ENCODE measurements around the gene GABRD. TPM values are rescaled to one million over a fixed set of nuclear protein-coding genes. Genes with fewer than 3 reads are reported as not detected.

Gene GABRD
- total and polyA plus RNA-seq, 2 experiments from 2014 or later, result not detected

DNA sequence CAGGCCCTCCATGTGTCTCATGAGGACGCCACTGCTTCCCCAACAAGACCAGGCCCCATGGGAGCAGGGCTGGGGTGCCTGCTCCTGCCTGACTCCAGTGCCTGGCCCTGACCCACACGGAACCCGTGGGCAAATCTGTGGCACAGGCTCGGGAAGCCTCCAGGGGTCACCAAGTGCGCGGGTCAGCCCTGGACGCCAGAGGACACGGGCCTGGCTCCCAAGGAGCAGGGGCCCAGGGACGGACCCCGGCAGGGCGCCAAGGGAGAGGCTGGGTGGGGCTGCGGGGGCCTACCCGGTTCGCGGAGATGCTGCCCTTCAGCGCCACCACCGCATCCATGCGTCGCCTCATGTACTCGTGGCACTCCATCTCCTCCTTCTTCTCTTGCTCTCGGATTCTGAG lies 47.5 kb upstream of the GABRD start:
- H3K27ac ChIP-seq, result no peak overlapping the region
- H3K9me2 ChIP-seq (ENCODE audit: insufficient read depth), result no peaks in the 10 kb centered on the region
- H3K79me2 ChIP-seq (ENCODE audit: insufficient read depth), result no peaks in the 10 kb centered on the region
- H3K4me2 ChIP-seq (ENCODE audit: unreplicated experiment), result no peak overlapping the region
- WGBS, 2 experiments (ENCODE audit: low coverage in 1 of 2, low lambda C conversion rate in 2 of 2, missing lambda C conversion rate in 2 of 2), result 86 to 90% methylated on average over 19 to 21 of the region's 21 CpGs
- no peaks in the 10 kb centered on the region for H3K36me3 ChIP-seq (ENCODE audit: low read depth)
- peaks cover 14% of the 10 kb centered on the region for H3K27me3 ChIP-seq (replicated peaks; ENCODE audit: insufficient read depth)
- H2AFZ ChIP-seq, result no peak overlapping the region
- no peaks in the 10 kb centered on the region for H4K20me1 ChIP-seq (ENCODE audit: insufficient read depth)
- H3K4me1 ChIP-seq (ENCODE audit: insufficient read depth), result no peaks in the 10 kb centered on the region
- no peaks in the 10 kb centered on the region for H3K9me3 ChIP-seq (ENCODE audit: low read depth)
- no peak overlapping the region for H3K9ac ChIP-seq
- TF ChIP-seq EZH2 (IDR thresholded peaks at IDR 0.05; ENCODE audit: insufficient read depth, poor library complexity, severe bottlenecking) (no peak), EZH2phosphoT487 (IDR thresholded peaks at IDR 0.05; ENCODE audit: insufficient read depth, low read depth) (no peak)
- no peak for DNase-seq
- H3F3A ChIP-seq (ENCODE audit: insufficient read depth), result no peaks in the 10 kb centered on the region
- in situ Hi-C loops (cut with MboI), result no loop called here
- H3K4me3 ChIP-seq, result no peak overlapping the region

DNA sequence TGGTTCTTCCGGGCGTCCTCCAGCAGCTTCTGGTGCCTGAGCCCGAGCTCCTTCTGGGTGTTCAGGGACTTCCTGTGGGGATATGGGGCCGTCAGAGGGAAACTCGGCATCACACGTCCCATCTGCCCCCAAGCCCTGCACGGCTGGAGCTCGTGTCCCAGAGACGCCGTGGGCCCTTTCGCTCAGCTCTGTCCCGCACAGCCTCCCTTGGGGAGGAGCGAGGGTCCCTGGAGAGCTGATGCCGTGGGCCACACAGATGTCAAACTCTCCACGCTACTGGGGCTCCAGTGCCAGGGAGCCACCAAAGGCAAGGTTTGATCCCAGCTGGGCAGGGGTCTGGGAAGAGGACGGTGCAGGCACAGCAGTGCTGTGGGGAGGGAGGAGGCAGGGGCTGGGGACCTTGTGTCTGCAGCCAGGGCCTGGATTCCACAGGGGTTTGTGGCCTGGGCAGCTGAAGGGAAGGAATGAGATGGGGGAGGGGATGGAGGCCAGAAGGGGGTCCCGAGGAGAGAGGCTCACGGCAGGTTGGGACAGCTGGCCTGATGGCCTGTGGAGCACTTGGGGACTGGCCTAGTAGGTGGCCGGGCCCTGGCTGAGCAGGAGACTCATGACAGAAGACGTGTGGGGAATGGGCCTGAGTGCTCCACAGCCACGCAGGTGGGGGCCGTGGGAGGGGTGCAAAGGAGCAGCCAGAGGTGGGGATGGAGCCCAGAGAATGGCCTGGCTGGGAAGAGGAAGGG lies 46.0 kb upstream of the GABRD start:
- Histone ChIP-seq H3K4me2 (ENCODE audit: unreplicated experiment) (no peak overlapping the region), H3K9me3 (ENCODE audit: low read depth) (no peaks in the 10 kb centered on the region), H3K4me3 (no peak overlapping the region), H3F3A (ENCODE audit: insufficient read depth) (no peaks in the 10 kb centered on the region), H3K79me2 (ENCODE audit: insufficient read depth) (no peaks in the 10 kb centered on the region), H3K9me2 (ENCODE audit: insufficient read depth) (no peaks in the 10 kb centered on the region), H3K27ac (no peak overlapping the region), H3K36me3 (ENCODE audit: low read depth) (no peaks in the 10 kb centered on the region), H3K27me3 (replicated peaks; ENCODE audit: insufficient read depth) (peaks cover 10% of the 10 kb centered on the region), H3K4me1 (ENCODE audit: insufficient read depth) (no peaks in the 10 kb centered on the region), H3K9ac (no peak overlapping the region), H4K20me1 (ENCODE audit: insufficient read depth) (no peaks in the 10 kb centered on the region), H2AFZ (no peak overlapping the region)
- TF ChIP-seq EZH2phosphoT487 (IDR thresholded peaks at IDR 0.05; ENCODE audit: insufficient read depth, low read depth) (no peak), EZH2 (IDR thresholded peaks at IDR 0.05; ENCODE audit: insufficient read depth, poor library complexity, severe bottlenecking) (no peak)
- in situ Hi-C loops (cut with MboI), result no loop called here
- WGBS, 2 experiments (ENCODE audit: low coverage in 1 of 2, low lambda C conversion rate in 2 of 2, missing lambda C conversion rate in 2 of 2), result 65 to 68% methylated on average over 21 to 22 of the region's 22 CpGs
- DNase-seq, result no peak

DNA sequence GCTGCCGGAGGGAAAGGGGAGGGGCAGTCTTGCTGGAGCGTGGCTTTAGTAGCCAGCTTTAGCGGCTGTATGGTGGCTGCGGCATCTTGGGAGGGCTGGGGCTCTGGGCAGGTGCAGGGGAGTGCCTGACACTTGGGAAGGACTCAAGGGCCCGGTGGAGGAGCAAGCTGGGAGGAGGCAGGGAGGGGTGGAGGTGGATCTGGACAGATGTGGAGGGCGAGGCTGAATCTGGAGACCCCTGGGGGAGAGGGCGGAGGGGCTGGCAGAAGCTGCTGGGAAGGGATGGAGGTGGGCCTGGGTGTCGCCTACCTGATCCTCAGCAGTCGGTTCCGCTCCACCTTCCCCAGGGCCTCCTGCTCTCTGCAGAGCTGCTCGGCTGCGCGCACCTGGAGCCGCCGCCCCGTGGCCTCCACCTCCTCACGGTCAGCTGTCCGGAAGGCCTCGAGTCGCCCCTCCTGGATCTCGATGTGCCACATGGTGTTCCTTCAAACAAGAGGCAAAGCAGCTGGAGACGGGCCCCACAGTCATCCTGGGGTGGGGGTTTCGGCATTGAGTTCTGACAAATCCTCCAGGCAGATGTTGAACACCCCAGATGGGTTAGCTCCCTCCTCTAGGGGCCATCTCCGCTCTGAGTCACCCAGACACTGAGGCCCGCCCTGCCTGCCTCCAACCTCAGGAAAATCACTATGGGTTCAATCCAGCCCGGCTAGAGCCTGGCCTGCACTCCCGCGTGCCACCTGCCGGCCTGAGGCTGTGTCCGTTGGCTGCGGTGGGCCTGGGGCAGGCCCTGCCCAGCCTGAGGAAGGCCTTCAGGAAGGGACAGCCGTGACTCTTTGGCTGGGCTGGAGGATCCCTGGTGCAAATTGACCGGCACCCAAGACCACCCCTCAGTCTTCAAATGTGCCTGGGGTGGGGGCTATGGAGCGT lies 45.2 kb upstream of the GABRD start:
- Histone ChIP-seq H3K4me3 (no peak overlapping the region), H3K4me1 (ENCODE audit: insufficient read depth) (no peaks in the 10 kb centered on the region), H3K79me2 (ENCODE audit: insufficient read depth) (no peaks in the 10 kb centered on the region), H3K9me2 (ENCODE audit: insufficient read depth) (no peaks in the 10 kb centered on the region), H3F3A (ENCODE audit: insufficient read depth) (no peaks in the 10 kb centered on the region), H3K27me3 (replicated peaks; ENCODE audit: insufficient read depth) (peaks cover 10% of the 10 kb centered on the region), H3K9ac (no peak overlapping the region), H2AFZ (no peak overlapping the region), H3K9me3 (ENCODE audit: low read depth) (no peaks in the 10 kb centered on the region), H3K36me3 (ENCODE audit: low read depth) (no peaks in the 10 kb centered on the region), H4K20me1 (ENCODE audit: insufficient read depth) (no peaks in the 10 kb centered on the region), H3K27ac (no peak overlapping the region), H3K4me2 (ENCODE audit: unreplicated experiment) (no peak overlapping the region)
- no peak for DNase-seq
- 70 to 74% methylated on average over 29 to 34 of the region's 34 CpGs for WGBS, 2 experiments (ENCODE audit: low coverage in 1 of 2, low lambda C conversion rate in 2 of 2, missing lambda C conversion rate in 2 of 2)
- TF ChIP-seq EZH2 (IDR thresholded peaks at IDR 0.05; ENCODE audit: insufficient read depth, poor library complexity, severe bottlenecking), result no peak
- TF ChIP-seq EZH2phosphoT487 (IDR thresholded peaks at IDR 0.05; ENCODE audit: insufficient read depth, low read depth), result no peak
- in situ Hi-C loops (cut with MboI), result no loop called here

- Histone ChIP-seq H3K9me2 (ENCODE audit: insufficient read depth) (no peaks in the 10 kb centered on the region), H2AFZ (no peak overlapping the region), H3F3A (ENCODE audit: insufficient read depth) (no peaks in the 10 kb centered on the region), H3K4me3 (no peak overlapping the region), H3K4me2 (ENCODE audit: unreplicated experiment) (no peak overlapping the region), H3K27ac (no peak overlapping the region), H3K27me3 (replicated peaks; ENCODE audit: insufficient read depth) (peaks cover 10% of the 10 kb centered on the region), H3K79me2 (ENCODE audit: insufficient read depth) (no peaks in the 10 kb centered on the region), H3K4me1 (ENCODE audit: insufficient read depth) (no peaks in the 10 kb centered on the region), H3K9me3 (ENCODE audit: low read depth) (no peaks in the 10 kb centered on the region), H4K20me1 (ENCODE audit: insufficient read depth) (no peaks in the 10 kb centered on the region), H3K9ac (no peak overlapping the region), H3K36me3 (ENCODE audit: low read depth) (no peaks in the 10 kb centered on the region)
- TF ChIP-seq EZH2 (IDR thresholded peaks at IDR 0.05; ENCODE audit: insufficient read depth, poor library complexity, severe bottlenecking) (no peak), EZH2phosphoT487 (IDR thresholded peaks at IDR 0.05; ENCODE audit: insufficient read depth, low read depth) (no peak)
- 62 to 68% methylated on average over 21 to 22 of the region's 22 CpGs for whole genome bisulfite sequencing, 2 experiments (ENCODE audit: low coverage in 1 of 2, low lambda C conversion rate in 2 of 2, missing lambda C conversion rate in 2 of 2)
- DNase-seq, result no peak
- in situ Hi-C loops (cut with MboI), result no loop called here
Measured at GRCh38 chr1:1974834-1975233, 44.3 kb upstream of the GABRD start.
